ENCODE results near the gene GKN1.

The GKN1 gene

GRCh38 chr2:68961380-68961779 lies 13.1 kb upstream of the GKN1 start:
- DNase-seq, result no peak

DNA sequence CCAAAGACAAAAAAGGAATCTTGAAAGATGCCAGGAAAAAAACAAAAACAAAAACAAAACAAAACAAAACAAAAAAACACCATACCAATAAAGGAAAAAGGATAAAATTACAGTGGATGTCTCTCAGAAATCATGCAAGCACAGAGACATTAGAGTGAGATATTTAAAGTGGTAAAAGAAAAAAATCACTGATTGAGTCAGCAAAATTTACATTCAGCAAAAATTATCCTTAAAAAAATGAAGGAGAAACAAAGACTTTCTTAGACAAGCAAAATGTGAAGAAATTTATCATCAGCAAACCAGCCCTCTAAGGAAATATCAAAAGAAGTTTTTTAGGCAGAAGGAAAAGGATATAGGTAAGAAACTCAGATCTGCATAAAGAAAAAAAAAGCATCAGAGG lies 10.2 kb upstream of the GKN1 start:
- no peak for DNase-seq

GRCh38 chr2:68968221-68968620 lies 6.2 kb upstream of the GKN1 start:
- no peak for DNase-seq

- DNase-seq, result no peak
These were observed 4.5 kb upstream of the GKN1 start for GRCh38 chr2:68969736-68970490.

DNA sequence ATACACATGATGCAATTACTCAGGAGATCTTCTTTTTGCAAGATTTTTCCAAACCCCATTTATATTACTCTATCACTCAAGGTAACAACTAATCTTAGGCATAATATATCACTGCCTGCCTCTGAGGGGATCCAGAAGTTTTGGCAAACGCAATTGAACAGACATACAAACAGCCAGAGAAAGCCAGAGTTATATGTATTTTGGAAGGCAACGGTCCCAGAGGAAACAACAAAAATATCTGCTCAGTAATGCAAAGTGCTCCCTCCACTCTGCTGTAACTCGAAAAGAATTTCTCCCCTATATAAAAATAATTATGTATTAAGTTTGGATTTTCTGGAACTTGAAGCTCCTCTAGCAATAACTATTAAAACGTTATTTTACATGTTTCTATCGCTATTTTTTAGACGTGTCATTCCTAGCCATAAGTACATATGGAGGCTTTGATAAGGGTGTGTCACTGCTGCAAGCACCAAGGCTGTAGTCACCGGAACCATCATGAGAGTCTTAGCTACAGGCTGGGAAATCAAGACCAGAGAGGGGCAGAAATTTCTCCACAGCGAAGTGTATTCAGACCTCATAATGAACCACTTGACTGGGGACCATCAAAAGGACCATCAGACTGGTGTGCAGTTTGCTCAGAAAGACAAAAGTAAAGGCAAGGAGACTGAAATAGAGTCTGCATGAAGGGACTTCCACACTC lies 3.7 kb upstream of the GKN1 start:
- no peak for DNase-seq

GRCh38 chr2:68971591-68972231 lies 2.7 kb upstream of the GKN1 start:
- no peak for DNase-seq

- DNase-seq, result no peak
These were observed 670 bp downstream of the GKN1 start for GRCh38 chr2:68974946-68975665.

- no peak for DNase-seq
These were observed 1.4 kb downstream of the GKN1 start for GRCh38 chr2:68975844-68976243.

GRCh38 chr2:68977453-68977852 lies 3.0 kb downstream of the GKN1 start:
- DNase-seq, result no peak

DNA sequence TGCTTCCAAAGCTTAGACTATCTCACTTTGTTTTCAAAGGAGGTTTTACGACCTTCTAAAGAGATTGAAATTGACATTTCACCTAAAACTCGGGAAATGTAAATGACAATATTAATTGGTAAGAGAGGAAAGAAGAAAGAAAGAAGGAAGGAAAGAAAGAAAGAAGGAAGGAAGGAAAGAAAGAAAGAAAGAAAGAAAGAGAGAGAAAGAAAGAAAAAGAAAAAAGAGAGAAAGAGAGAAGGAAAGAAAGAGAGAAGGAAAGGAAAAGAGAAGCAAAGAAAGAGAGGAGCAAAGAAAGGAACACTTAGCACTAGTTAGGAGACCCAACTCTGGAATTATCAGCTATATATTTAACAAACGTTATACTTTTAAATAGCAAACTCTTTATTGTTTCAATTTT lies 3.7 kb downstream of the GKN1 start:
- no peak for DNase-seq

DNA sequence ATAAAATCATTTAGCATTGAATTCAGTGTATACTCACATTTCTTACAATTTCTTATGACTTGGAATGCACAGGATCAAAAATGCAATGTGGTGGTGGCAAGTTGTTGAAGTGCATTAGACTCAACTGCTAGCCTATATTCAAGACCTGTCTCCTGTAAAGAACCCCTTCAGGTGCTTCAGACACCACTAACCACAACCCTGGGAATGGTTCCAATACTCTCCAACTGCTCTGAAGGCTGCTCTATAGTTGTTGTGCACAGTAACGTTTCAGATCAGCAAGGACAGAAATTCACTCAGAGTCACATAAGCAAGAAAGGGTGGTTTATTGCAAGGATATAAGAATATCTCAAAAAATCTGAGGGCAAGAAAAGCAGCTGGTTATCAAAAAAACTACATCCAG lies 6.5 kb downstream of the GKN1 start:
- no peak for DNase-seq

DNA sequence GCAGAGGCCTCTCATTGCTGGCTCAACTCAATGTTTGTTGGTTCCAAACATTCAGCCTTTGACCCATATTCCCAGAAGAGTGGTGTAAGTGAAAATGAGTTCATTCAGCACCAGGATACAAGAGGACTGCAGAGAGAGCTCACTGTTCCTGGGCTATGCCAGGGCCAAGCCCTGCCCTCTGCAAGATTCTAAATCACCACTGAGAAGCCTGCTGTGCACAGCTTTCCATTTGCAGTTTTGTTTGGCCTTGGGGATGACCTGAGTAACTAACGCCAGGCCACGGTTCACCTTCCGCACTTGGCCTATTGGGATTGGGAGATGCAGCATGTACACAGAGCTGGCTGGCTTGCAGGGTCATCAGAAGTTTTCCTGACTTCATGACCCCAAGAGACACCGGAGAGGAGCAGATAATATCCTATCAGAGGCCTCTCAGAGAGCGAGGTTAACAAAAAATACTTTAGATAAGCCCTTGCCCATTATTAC lies 12.6 kb downstream of the GKN1 start:
- DNase-seq, result no peak

- DNase-seq, result no peak
These were observed 14.6 kb downstream of the GKN1 start for GRCh38 chr2:68989035-68989434.

GRCh38 chr2:68992341-68992740 lies 17.9 kb downstream of the GKN1 start:
- no peak for DNase-seq

GRCh38 chr2:68992933-68993332 lies 18.5 kb downstream of the GKN1 start:
- DNase-seq, result no peak

DNA sequence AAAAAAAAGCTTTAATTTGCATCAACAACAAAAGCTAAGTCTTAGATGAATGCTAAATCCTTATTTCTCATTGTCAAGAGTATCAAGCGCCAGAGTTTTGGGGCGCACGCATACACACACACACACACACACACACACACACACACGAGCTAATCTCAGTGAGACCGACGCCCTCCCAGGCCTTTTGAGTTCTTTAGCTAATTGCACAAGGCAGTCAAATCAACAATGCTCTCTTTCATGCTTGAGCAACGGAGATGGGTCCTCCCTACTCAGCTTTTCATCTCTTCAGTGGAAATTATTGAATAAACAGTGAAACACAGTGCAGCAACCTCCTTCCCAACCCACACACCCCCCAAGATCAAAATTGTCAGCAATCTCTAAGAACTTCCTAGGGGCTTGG lies 19.2 kb downstream of the GKN1 start:
- DNase-seq, result no peak

DNA sequence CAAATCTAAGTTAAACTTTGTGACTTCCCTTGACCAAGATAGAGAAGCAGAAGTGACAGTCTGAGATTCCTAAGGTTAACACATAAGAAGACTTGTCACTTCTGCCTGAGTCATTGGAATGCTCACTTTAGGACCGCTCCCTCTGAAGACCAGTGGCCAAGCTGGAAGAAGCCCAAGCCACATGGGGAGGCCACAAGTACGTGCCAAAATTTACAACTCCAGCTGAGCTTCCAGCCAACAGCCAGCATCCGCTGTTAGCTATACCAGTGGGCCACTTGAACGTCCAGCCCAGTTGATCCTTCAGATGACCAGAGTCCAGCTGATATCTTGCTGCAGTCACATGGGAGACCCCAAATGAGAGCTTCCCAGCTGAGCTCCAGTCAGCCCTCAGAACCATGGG lies 20.4 kb downstream of the GKN1 start:
- DNase-seq, result no peak

- DNase-seq, result no peak
These were observed 21.5 kb downstream of the GKN1 start for GRCh38 chr2:68995916-68996315.

DNA sequence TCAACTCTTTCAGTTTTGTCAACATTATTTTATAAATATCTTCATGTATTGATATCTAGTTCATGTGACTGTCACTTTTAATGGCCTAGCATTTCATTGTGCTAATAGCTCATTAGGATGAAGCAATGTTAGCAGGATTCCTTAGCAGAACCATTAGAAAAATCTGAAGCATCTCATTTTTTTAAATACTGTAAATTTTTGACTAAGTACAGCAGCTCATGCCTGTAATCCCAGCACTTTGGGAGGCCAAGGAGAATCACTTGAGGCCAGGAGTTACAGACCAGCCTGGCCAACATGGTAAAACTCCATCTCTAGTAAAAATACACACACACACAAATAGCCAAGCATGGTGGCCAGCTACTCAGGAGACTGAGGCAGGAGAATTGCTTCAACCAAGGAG lies 23.0 kb downstream of the GKN1 start:
- no peak for DNase-seq

DNA sequence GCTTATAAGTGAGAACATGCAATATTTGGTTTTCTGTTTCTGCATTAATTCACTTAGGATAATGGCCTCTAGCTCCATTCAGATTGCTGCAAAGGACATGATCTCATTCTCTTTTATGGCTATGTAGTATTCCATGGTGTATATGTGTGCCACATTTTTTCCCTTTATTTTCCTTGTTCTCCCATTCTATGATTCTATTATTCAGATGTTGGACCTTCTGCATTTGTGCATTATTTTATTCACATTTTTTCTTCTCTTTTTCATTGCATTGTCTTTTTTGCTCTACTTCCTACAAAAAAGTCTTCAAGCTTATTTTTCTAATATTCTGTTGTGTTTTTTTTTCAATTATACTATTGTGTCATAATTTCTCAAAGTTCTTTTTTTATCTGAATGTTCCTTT lies 27.4 kb downstream of the GKN1 start:
- DNase-seq, result no peak

DNA sequence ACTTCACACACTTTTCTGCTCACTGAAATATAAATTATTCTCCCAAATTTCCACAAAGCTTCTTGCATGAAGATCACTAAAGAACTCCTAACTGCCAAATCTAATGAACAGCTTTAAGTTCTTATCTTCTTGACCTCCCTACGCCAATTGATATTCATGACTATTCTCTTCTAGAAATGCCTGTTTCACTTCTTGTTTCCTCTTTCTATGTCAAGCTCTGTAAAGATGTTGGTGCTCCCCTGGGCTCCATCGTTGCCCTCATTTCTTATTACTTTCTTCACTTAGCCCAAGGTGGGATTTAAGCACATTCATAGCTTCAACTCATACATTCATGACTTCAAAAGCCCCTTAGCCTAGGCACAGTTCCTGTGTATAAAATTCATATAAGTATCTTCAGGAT lies 29.3 kb downstream of the GKN1 start:
- no peak for DNase-seq

DNA sequence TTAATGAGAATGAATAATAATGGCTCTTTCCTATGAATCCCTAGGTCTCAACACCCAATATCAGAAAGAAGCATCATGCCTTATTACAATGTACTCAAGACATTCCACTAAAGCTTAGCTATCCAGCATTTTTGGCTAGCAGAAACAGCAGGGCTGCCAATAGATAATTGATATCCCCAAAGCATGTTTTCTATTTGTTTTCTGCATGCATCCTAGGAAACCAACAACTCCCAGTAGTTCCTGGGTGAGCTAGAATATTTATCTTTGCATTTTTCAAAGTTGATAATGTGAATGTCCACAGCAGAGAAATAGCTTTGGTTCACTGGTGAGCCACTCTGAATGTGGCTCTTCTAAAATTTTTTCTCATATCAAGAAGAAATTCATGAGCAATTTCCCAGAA lies 32.7 kb downstream of the GKN1 start:
- DNase-seq, result no peak

- no peak for DNase-seq
These were observed 33.2 kb downstream of the GKN1 start for GRCh38 chr2:69007603-69008002.
